ENCODE measurements around the gene TAF12.

- no peak for TF ChIP-seq TAF1 (IDR thresholded peaks at IDR 0.05; ENCODE audit: low read depth)
- no peak for TF ChIP-seq CTCF (IDR thresholded peaks at IDR 0.05; ENCODE audit: poor library complexity, severe bottlenecking)
- TF ChIP-seq EZH2 (IDR thresholded peaks at IDR 0.05; ENCODE audit: borderline replicate concordance, insufficient read depth, low read length, poor library complexity, severe bottlenecking) = no peak
- TF ChIP-seq EP300 (conservative IDR thresholded peaks at IDR 0.05; ENCODE audit: poor library complexity, severe bottlenecking) = no peak
- no peak for TF ChIP-seq POLR2AphosphoS5 (IDR thresholded peaks at IDR 0.05)
- no peak for TF ChIP-seq MXI1 (conservative IDR thresholded peaks at IDR 0.05; ENCODE audit: poor library complexity, severe bottlenecking)
- TF ChIP-seq SMC3 (conservative IDR thresholded peaks at IDR 0.05; ENCODE audit: poor library complexity) = no peak
- no peak for TF ChIP-seq REST (IDR thresholded peaks at IDR 0.05; ENCODE audit: borderline replicate concordance)
- TF ChIP-seq RAD21 (conservative IDR thresholded peaks at IDR 0.05) = no peak
Measured at GRCh38 chr1:28632560-28632959, 10.3 kb downstream of the TAF12 start.

Measured in neural cell (in vitro differentiated cells).